Coronary artery (tissue), 2 donors: ENCODE measurements around the gene STX3.
"Not testable (repeated sequence)": the region's sequence is repeated elsewhere in the genome, so short reads cannot be mapped to it uniquely, and the experiment has no call there.

Experiments used
- DNase-seq: peaks from one replicate; pipeline ENCODE4 v3.0.0-alpha.2; 2017; ENCODE audit warnings: low spot score
- H3K27ac ChIP-seq, 2 donors: fragments of 200-600 bp; sonication (generic); one replicate each; pipeline ENCODE4 v1.5.1; 2016 to 2019
- H3K4me3 ChIP-seq: fragments of 200-600 bp; sonication (generic); 2 replicates; pipeline ENCODE4 v1.5.1; 2016; ENCODE audit warnings: mild to moderate bottlenecking, moderate library complexity
- TF ChIP-seq, protein P1 (sequence below): fragments of 200-600 bp; sonication (generic); IDR thresholded peaks from one replicate; pipeline ENCODE4 v1.5.1; 2019; ENCODE audit warnings: antibody characterized with exemption

The STX3 gene

DNA sequence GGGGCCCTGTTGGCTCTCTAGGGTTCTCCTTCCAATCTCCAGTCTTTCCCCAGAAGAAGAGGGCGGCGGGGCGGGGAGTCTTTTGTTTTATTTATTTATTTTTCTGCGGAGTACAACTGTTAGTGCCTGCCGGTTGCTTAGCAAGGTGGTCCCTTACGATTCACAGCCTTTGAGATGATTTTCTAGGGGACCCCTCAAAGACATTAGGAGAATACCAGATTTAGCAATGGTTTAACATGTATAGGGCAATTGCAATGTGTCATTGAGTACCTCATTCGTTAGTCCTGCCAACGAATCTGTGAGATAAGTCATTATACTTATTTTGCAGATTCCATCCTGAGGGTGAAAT lies 55.7 kb downstream of the STX3 start:
- DNase-seq, result no peak
- TF ChIP-seq, protein P1, sequence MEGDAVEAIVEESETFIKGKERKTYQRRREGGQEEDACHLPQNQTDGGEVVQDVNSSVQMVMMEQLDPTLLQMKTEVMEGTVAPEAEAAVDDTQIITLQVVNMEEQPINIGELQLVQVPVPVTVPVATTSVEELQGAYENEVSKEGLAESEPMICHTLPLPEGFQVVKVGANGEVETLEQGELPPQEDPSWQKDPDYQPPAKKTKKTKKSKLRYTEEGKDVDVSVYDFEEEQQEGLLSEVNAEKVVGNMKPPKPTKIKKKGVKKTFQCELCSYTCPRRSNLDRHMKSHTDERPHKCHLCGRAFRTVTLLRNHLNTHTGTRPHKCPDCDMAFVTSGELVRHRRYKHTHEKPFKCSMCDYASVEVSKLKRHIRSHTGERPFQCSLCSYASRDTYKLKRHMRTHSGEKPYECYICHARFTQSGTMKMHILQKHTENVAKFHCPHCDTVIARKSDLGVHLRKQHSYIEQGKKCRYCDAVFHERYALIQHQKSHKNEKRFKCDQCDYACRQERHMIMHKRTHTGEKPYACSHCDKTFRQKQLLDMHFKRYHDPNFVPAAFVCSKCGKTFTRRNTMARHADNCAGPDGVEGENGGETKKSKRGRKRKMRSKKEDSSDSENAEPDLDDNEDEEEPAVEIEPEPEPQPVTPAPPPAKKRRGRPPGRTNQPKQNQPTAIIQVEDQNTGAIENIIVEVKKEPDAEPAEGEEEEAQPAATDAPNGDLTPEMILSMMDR, result no peak
- peak overlapping the region; percentile 98 for H3K4me3 ChIP-seq
- peak overlapping the region; percentile 5 to 72 for H3K27ac ChIP-seq

DNA sequence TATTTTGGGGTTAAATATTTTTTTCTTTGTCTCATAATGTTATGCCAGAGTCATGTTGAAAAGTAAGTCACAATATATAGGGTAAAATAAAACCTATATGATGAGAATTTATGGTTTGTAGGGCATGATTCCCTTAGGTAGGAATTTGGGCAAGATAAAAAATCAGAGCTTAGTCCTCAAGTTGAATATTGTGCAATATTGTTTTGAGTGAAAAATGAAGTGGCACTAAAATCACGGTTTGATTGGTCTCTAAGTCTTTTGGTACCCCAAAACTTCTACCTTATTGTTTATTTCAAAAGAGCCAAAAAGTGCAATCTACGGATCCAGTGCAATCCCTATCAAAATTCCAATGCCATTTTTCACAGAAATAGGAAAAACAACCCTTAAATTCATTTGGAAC lies 57.0 kb downstream of the STX3 start:
- H3K4me3 ChIP-seq, result no peak overlapping the region
- H3K27ac ChIP-seq, result no peak overlapping the region
- no peak for DNase-seq
- TF ChIP-seq, protein P1, result no peak

DNA sequence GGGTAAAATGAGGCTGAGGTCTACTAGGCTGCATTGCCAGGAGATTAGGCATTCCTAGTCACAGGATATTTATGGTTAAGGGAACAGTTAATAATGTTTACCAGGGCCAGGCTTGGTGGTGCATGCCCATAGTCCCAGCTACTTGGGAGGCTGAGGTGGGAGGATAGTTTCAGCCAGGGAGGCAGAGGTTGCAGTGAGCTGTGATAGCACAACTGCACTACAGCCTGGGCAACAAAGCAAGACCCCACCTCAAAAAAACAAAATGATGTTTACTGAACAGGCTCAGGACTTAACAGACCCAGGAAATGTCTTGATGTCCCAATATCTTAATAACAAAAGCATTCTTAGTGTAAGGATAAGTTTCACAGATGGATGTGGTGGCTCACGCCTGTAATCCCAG lies 58.2 kb downstream of the STX3 start:
- H3K27ac ChIP-seq, result no peak overlapping the region
- no peak overlapping the region for H3K4me3 ChIP-seq
- no peak for DNase-seq
- TF ChIP-seq, protein P1, result no peak

DNA sequence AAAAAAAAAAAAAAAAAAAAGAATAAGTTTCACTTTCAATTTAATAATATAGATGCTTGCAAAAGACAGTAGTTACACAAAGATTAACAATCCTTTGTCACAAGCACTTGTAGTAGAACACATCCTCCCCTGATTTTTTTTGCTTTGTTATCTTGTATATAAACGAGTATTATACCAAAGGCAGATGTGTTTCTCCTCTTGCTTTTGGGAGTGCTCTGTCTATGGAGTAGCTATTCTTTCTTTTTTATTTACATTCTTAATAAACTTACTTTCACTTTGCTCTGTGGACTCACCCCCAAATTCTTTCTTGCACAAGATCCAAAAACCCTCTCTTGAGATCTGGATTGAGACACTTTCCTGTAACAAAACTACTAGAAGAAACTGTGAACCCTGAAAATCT lies 58.8 kb downstream of the STX3 start:
- no peak overlapping the region for H3K4me3 ChIP-seq
- H3K27ac ChIP-seq, result no peak overlapping the region
- no peak for DNase-seq
- TF ChIP-seq, protein P1, result no peak

DNA sequence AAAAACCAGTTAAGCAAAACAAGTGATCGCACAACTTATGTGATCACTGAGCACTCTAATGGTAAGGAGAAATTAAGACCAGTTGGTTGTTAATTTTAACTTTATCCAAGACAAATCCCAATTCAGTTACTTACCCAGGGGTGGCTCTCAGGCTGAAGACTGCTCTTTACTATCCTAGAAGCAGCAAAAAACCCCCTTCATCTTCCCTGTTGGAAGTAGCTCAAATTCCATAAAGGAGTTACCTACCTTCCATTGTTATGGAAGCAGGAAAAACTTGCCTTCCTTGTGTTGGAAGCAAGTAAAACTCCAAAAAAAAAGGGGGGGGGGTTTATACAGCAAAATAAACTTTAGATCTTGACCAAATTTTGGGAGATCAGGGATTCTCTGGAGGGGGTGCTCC lies 60.6 kb downstream of the STX3 start:
- Histone ChIP-seq H3K4me3 (no peak overlapping the region), H3K27ac (no peak overlapping the region)
- TF ChIP-seq, protein P1, result no peak
- DNase-seq, result no peak

DNA sequence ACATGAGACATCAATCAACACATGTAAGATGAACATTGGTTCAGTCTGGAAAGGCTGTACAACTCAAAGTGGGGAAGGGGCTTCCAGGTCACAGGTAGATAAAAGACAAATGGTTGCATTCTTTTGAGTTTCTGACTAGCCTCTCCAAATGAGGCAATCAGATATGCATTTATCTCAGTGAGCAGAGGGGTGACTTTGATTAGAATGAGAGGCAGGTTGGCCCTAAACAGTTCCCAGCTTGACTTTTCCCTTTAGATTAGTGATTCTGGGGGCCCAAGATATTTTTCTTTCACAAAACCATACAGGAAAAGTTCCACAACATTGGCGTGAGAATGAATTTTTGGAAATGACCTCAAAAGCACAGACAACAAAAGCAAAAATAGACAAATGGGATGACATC lies 61.3 kb downstream of the STX3 start:
- H3K4me3 ChIP-seq, DNase-seq, H3K27ac ChIP-seq: not testable (repeated sequence)

DNA sequence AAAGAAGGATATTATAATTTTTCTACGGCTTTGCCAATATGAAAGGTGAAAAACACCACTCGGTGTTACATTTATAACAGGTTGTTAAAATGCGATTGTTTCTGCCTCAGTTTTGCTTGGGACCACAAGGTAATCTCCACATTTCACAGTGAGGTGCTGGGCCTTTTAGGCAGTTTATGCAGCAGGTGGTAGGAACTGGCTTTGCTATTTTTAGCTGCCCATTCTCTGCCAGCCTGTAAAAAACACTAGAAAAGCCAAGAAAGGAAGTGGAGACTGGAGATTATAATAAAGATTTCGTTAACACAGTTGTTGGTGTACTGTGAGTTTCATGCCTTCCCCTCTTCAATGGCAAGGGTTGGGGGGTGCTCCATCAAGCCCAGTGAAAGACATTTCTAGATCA lies 63.4 kb downstream of the STX3 start:
- H3K4me3 ChIP-seq, result no peak overlapping the region
- no peak for DNase-seq
- TF ChIP-seq, protein P1, result no peak
- no peak overlapping the region for H3K27ac ChIP-seq

DNA sequence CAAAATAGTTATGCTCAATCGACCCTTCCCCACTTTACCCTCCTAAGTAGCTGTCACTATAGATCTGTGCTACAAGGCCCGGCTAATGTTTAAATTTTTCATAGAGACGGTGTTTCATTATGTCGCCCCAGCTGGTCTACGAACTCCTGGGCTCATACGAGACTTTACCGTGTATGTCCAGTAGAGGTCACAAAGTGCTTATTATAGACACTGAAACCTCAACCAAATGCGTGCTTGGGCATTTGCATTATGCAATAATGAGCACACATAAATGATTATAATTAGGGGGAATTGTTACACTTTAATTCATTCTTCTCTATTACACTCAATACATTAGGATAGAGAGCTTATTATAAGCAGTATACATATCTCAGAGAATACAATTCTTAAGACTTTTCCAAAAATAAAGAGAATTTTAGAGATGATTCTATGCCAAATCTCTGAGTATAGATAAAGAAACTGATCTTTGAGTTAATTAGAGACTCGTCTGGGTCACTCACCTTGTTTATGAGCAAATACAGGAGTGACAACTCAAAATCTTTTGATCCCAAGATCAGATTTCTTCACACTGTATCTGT lies 67.9 kb downstream of the STX3 start:
- TF ChIP-seq, protein P1, result peak; percentile 19
- H3K4me3 ChIP-seq, result no peak overlapping the region
- DNase-seq, result no peak
- no peak overlapping the region for H3K27ac ChIP-seq
